Activated CD4-positive, alpha-beta T cell treated with anti-CD3 and anti-CD28 coated beads for 36 hours (primary cell): ENCODE data around the gene CREB1. TPM values are rescaled to one million over a fixed set of nuclear protein-coding genes. Genes with fewer than 3 reads are reported as not detected.

Experiments
- ATAC-seq: fragments of 200-7000 bp; cut with Tn5 transposase; one replicate; pipeline ENCODE4 v1.10.0; 2021; ENCODE audit warnings: mild to moderate bottlenecking, moderate library complexity
- CTCF ChIA-PET: fragments of 350-600 bp; sonication (Branson Sonifier 250); formaldehyde crosslinking; loops from one replicate; lab custom pipeline; 2021; ENCODE audit warnings: antibody characterized with exemption; lab: Charles Lee
- POLR2A ChIA-PET: fragments of 350-600 bp; sonication (Branson Sonifier 250); formaldehyde crosslinking; loops from one replicate; lab custom pipeline; 2021; ENCODE audit warnings: antibody characterized with exemption, inconsistent platforms; lab: Charles Lee
- DNase-seq: peaks from one replicate; pipeline ENCODE4 v3.0.0-alpha.2; 2020
- H3K27ac Mint-ChIP-seq: one replicate; pipeline ENCODE4 v1.8.0; 2021; ENCODE audit warnings: mixed read lengths
- H3K27me3 Mint-ChIP-seq: one replicate; pipeline ENCODE4 v1.8.0; 2021; ENCODE audit warnings: mixed read lengths
- H3K36me3 Mint-ChIP-seq: one replicate; pipeline ENCODE4 v1.8.0; 2021; ENCODE audit warnings: low read depth, mixed read lengths
- H3K4me1 Mint-ChIP-seq: one replicate; pipeline ENCODE4 v1.8.0; 2021; ENCODE audit warnings: mixed read lengths
- H3K4me3 Mint-ChIP-seq: one replicate; pipeline ENCODE4 v1.8.0; 2021; ENCODE audit warnings: mild to moderate bottlenecking, moderate library complexity, mixed read lengths
- H3K9me3 Mint-ChIP-seq: one replicate; pipeline ENCODE4 v1.8.0; 2021; ENCODE audit warnings: low read depth, mixed read lengths
- intact Hi-C, 2 experiments: fragments of 100-400 bp; cut with DNase I in 1 of 2; cut with micrococcal nuclease in 1 of 2; formaldehyde crosslinking; loops; one replicate each; pipeline versions ENCODE4 v1.14.2 to v1.15.1; 2022 to 2024; cut with DNase I, micrococcal nuclease
- total RNA-seq, 2 experiments: library from RNA; stranded (reverse); gene quantifications; one replicate each; pipeline ENCODE4 v1.2.3, GENCODE V29; 2021

CREB1 gene
- total RNA-seq: 100 to 1,000 TPM in 1 of 2 experiments, 10 to 100 TPM in 1; 85.4 to 136 TPM

GRCh38 chr2:207529330-207530159 lies at the start of gene CREB1:
TSS of gene CREB1 (plus strand) at chr2:207529962. CDS start at chr2:207555636, 25,674 bp downstream.
- Mint-ChIP-seq H3K27ac (peak within 1 kb of the TSS; percentile 100), H3K4me1 (peaks cover 57% of the 10 kb centered on the region), H3K36me3 (peaks cover 24% of the 10 kb centered on the region), H3K9me3 (no peaks in the 10 kb centered on the region), H3K4me3 (peak within 1 kb of the TSS; percentile 98), H3K27me3 (no peaks in the 10 kb centered on the region)
- ATAC-seq (peak; percentile 89), DNase-seq (peak; percentile 100)
- intact Hi-C loops: loop anchor here (1.0 to 10.0 kb wide), 16 partner anchors 14 to 1442 kb away; partner anchors contain the start of genes METTL21A (in 2 of the 2), PIKFYVE (in 2 of the 2), PLEKHM3 (in 2 of the 2) and CCNYL1 (in 1 of the 2)
- ChIA-PET CTCF (interaction anchor here (1.0 to 3.1 kb wide), 4 partner anchors 11 to 97 kb away, joined by 3 to 9 read pairs (median 4); no protein-coding TSS in a partner anchor), POLR2A (interaction anchor here (0.6 to 2.9 kb wide), 10 partner anchors 14 to 791 kb away, joined by 3 to 27 read pairs (median 4); partner anchors contain the start of genes FASTKD2, KLF7 and MDH1B)

- ChIA-PET POLR2A (no interaction called here), CTCF (interaction anchor here (0.6 to 1.8 kb wide), 10 partner anchors 13 to 920 kb away, joined by 3 to 7 read pairs (median 3); no protein-coding TSS in a partner anchor)
- no peak overlapping the region for H3K27ac Mint-ChIP-seq
- no peaks in the 10 kb centered on the region for H3K27me3 Mint-ChIP-seq
- DNase-seq (no peak), ATAC-seq (no peak)
- no peaks in the 10 kb centered on the region for H3K9me3 Mint-ChIP-seq
- H3K4me3 Mint-ChIP-seq: no peak overlapping the region
- intact Hi-C loops: no loop called here
- peaks cover 38% of the 10 kb centered on the region for H3K4me1 Mint-ChIP-seq
- no peaks in the 10 kb centered on the region for H3K36me3 Mint-ChIP-seq
Measured at GRCh38 chr2:207480521-207481040, 49.2 kb upstream of the CREB1 start.

GRCh38 chr2:207481924-207482323 lies 47.8 kb upstream of the CREB1 start:
- no peak overlapping the region for H3K4me3 Mint-ChIP-seq
- intact Hi-C loops: no loop called here
- H3K27me3 Mint-ChIP-seq: no peaks in the 10 kb centered on the region
- DNase-seq: no peak
- peaks cover 38% of the 10 kb centered on the region for H3K4me1 Mint-ChIP-seq
- H3K36me3 Mint-ChIP-seq: no peaks in the 10 kb centered on the region
- no peaks in the 10 kb centered on the region for H3K9me3 Mint-ChIP-seq
- CTCF ChIA-PET: interaction anchor here (1.2 to 1.8 kb wide), 2 partner anchors 25 to 435 kb away, joined by 3 to 7 read pairs; no protein-coding TSS in a partner anchor
- POLR2A ChIA-PET: no interaction called here
- no peak for ATAC-seq
- H3K27ac Mint-ChIP-seq: peak overlapping the region; percentile 15

GRCh38 chr2:207482630-207483029 lies 47.1 kb upstream of the CREB1 start:
- POLR2A ChIA-PET: no interaction called here
- CTCF ChIA-PET: no interaction called here

GRCh38 chr2:207483066-207483465 lies 46.7 kb upstream of the CREB1 start:
- DNase-seq: no peak
- Mint-ChIP-seq H3K27me3 (no peaks in the 10 kb centered on the region), H3K27ac (no peak overlapping the region), H3K36me3 (no peaks in the 10 kb centered on the region), H3K4me1 (peaks cover 42% of the 10 kb centered on the region), H3K4me3 (no peak overlapping the region), H3K9me3 (no peaks in the 10 kb centered on the region)
- intact Hi-C loops: no loop called here
- no peak for ATAC-seq
- ChIA-PET POLR2A (no interaction called here), CTCF (no interaction called here)

More at GRCh38 chr2:207482630-207483029, 47.1 kb upstream of the CREB1 start:
- Mint-ChIP-seq H3K27me3 (no peaks in the 10 kb centered on the region), H3K4me1 (peaks cover 38% of the 10 kb centered on the region), H3K9me3 (no peaks in the 10 kb centered on the region), H3K4me3 (no peak overlapping the region), H3K36me3 (no peaks in the 10 kb centered on the region), H3K27ac (no peak overlapping the region)
- DNase-seq (no peak), ATAC-seq (no peak)
- intact Hi-C loops: no loop called here

GRCh38 chr2:207483477-207483876 lies 46.3 kb upstream of the CREB1 start:
- peak; percentile 27 for DNase-seq
- Mint-ChIP-seq H3K9me3 (no peaks in the 10 kb centered on the region), H3K27me3 (no peaks in the 10 kb centered on the region), H3K4me1 (peaks cover 42% of the 10 kb centered on the region), H3K27ac (no peak overlapping the region), H3K36me3 (no peaks in the 10 kb centered on the region), H3K4me3 (no peak overlapping the region)
- CTCF ChIA-PET: no interaction called here
- ATAC-seq: peak; percentile 51
- POLR2A ChIA-PET: no interaction called here
- intact Hi-C loops: no loop called here

- intact Hi-C loops: no loop called here
- ChIA-PET POLR2A (interaction anchor here (0.7 kb wide), 1 partner anchor 346 kb away, joined by 4 read pairs; no protein-coding TSS in a partner anchor), CTCF (no interaction called here)
- DNase-seq: no peak
- no peak for ATAC-seq
- Mint-ChIP-seq H3K9me3 (no peaks in the 10 kb centered on the region), H3K27me3 (no peaks in the 10 kb centered on the region), H3K27ac (no peak overlapping the region), H3K4me1 (peaks cover 29% of the 10 kb centered on the region), H3K4me3 (no peak overlapping the region), H3K36me3 (no peaks in the 10 kb centered on the region)
Measured at GRCh38 chr2:207484444-207485391, 45.0 kb upstream of the CREB1 start.

- H3K36me3 Mint-ChIP-seq: no peaks in the 10 kb centered on the region
- intact Hi-C loops: no loop called here
- POLR2A ChIA-PET: no interaction called here
Measured at GRCh38 chr2:207487650-207488311, 42.0 kb upstream of the CREB1 start.

GRCh38 chr2:207489251-207489650 lies 40.5 kb upstream of the CREB1 start:
- peaks cover 5% of the 10 kb centered on the region for H3K4me1 Mint-ChIP-seq
- no peaks in the 10 kb centered on the region for H3K27me3 Mint-ChIP-seq
- ATAC-seq (no peak), DNase-seq (no peak)
- CTCF ChIA-PET: no interaction called here
- intact Hi-C loops: no loop called here
- POLR2A ChIA-PET: no interaction called here
- no peak overlapping the region for H3K4me3 Mint-ChIP-seq
- H3K27ac Mint-ChIP-seq: no peak overlapping the region
- H3K9me3 Mint-ChIP-seq: no peaks in the 10 kb centered on the region
- H3K36me3 Mint-ChIP-seq: no peaks in the 10 kb centered on the region

More at GRCh38 chr2:207487650-207488311, 42.0 kb upstream of the CREB1 start:
- CTCF ChIA-PET: interaction anchor here (0.6 to 0.8 kb wide), 4 partner anchors 14 to 444 kb away, joined by 3 read pairs; no protein-coding TSS in a partner anchor
- Mint-ChIP-seq H3K27me3 (no peaks in the 10 kb centered on the region), H3K27ac (no peak overlapping the region), H3K9me3 (no peaks in the 10 kb centered on the region), H3K4me1 (peaks cover 12% of the 10 kb centered on the region), H3K4me3 (no peak overlapping the region)
- ATAC-seq (peak; percentile 68), DNase-seq (no peak)

- Mint-ChIP-seq H3K36me3 (no peaks in the 10 kb centered on the region), H3K9me3 (no peaks in the 10 kb centered on the region), H3K4me1 (peaks cover 5% of the 10 kb centered on the region), H3K4me3 (no peak overlapping the region), H3K27ac (no peak overlapping the region), H3K27me3 (no peaks in the 10 kb centered on the region)
- no peak for DNase-seq
- intact Hi-C loops: no loop called here
- ChIA-PET POLR2A (no interaction called here), CTCF (no interaction called here)
- no peak for ATAC-seq
Measured at GRCh38 chr2:207490441-207490840, 39.3 kb upstream of the CREB1 start.
